ENCODE data around the gene CCDC15. TPM values are rescaled to one million over a fixed set of nuclear protein-coding genes. Genes with fewer than 3 reads are reported as not detected.

Gene CCDC15
- total RNA-seq (1 to 10 TPM; 1.6 to 4.7 (median 2.7) TPM), polyA plus RNA-seq (1 to 10 TPM; 1.5 to 1.6 TPM), total RNA-seq (7.4 reads per million, percentile 30 among the genes with 10 or more reads in this experiment)

GRCh38 chr11:124953753-124954589 is at the start of gene CCDC15:
TSS of gene CCDC15 (plus strand) at chr11:124954202. CDS start at chr11:124954733, 531 bp downstream.
- Histone ChIP-seq H3K9me3 (ENCODE audit: control insufficient read depth in 2 of 3, low read length in 3 of 3) (no peaks in the 10 kb centered on the region), H3K27me3 (ENCODE audit: control insufficient read depth in 2 of 2, insufficient read depth in 2 of 2, low read length in 2 of 2) (no peaks in the 10 kb centered on the region), H3K27ac (ENCODE audit: low read depth, low read length) (peak within 1 kb of the TSS; percentile 85), H3K4me3 (ENCODE audit: low read length) (peak within 1 kb of the TSS; percentile 72), H3K4me1 (ENCODE audit: control insufficient read depth in 2 of 2, insufficient read depth in 2 of 2, low read length in 2 of 2) (peaks cover 27 to 42% of the 10 kb centered on the region in 2 donors), H3K36me3 (ENCODE audit: control insufficient read depth in 2 of 3, insufficient read depth in 3 of 3, low read length in 3 of 3) (no peaks in the 10 kb centered on the region)
- H3K36me3 Mint-ChIP-seq, result peaks cover 0 to 11% (median 0%) of the 10 kb centered on the region in 5 donors
- intact Hi-C loops (cut with micrococcal nuclease), result loop anchor here (1.0 to 5.0 kb wide), 23 partner anchors 11 to 1328 kb away; partner anchors contain the start of genes ESAM (in 2 of the 2), FAM118B (in 2 of the 2), HYLS1 (in 2 of the 2) and MSANTD2 (in 2 of the 2)
- ChIA-PET CTCF (interaction anchor here (0.6 to 1.7 kb wide), 7 partner anchors 10 to 283 kb away, joined by 3 to 19 read pairs (median 3); partner anchors contain the start of gene TMEM218), POLR2A (interaction anchor here (0.6 to 4.1 kb wide), 24 partner anchors 10 to 334 kb away, joined by 3 to 45 read pairs (median 4); partner anchors contain the start of genes HEPACAM, HEPN1, TBRG1 and TMEM218)
- H3K27me3 Mint-ChIP-seq, result no peaks in the 10 kb centered on the region
- peaks cover 0 to 7% (median 0%) of the 10 kb centered on the region in 7 donors for H3K4me1 Mint-ChIP-seq
- DNase-seq (peak; percentile 78 to 94 (median 92)), ATAC-seq (peak; percentile 99)
- H3K27ac Mint-ChIP-seq, result no peak within 1 kb of the TSS
- H3K4me3 Mint-ChIP-seq, result no peak within 1 kb of the TSS
- peaks cover 0 to 2% (median 0%) of the 10 kb centered on the region in 11 donors for H3K9me3 Mint-ChIP-seq

GRCh38 chr11:124915541-124916369 is 38.2 kb upstream of the CCDC15 start:
- intact Hi-C loops (cut with micrococcal nuclease), result loop anchor here in 1 of 2 donors (1.0 kb wide), 1 partner anchor 226 kb away; no protein-coding TSS in a partner anchor
- Mint-ChIP-seq H3K9me3 (peaks cover 0 to 19% (median 10%) of the 10 kb centered on the region in 11 donors), H3K36me3 (peaks cover under 1 to 11% (median 6%) of the 10 kb centered on the region in 5 donors), H3K4me3 (no peak overlapping the region), H3K27ac (peak overlapping the region in 1 of 9 donors; percentile 72), H3K4me1 (peaks cover 0 to 11% (median 5%) of the 10 kb centered on the region in 7 donors), H3K27me3 (peaks cover 0 to 21% (median 0%) of the 10 kb centered on the region in 5 donors)
- ChIA-PET CTCF (interaction anchor here (1.0 to 1.6 kb wide), 3 partner anchors 17 to 227 kb away, joined by 3 to 8 read pairs (median 5); no protein-coding TSS in a partner anchor), POLR2A (no interaction called here)
- Histone ChIP-seq H3K9me3 (ENCODE audit: control insufficient read depth in 2 of 3, low read length in 3 of 3) (peaks cover 0 to 4% (median 0%) of the 10 kb centered on the region in 3 experiments), H3K27me3 (ENCODE audit: control insufficient read depth in 2 of 2, insufficient read depth in 2 of 2, low read length in 2 of 2) (no peaks in the 10 kb centered on the region), H3K4me3 (ENCODE audit: low read length) (no peak overlapping the region), H3K4me1 (ENCODE audit: control insufficient read depth in 2 of 2, insufficient read depth in 2 of 2, low read length in 2 of 2) (no peaks in the 10 kb centered on the region), H3K27ac (ENCODE audit: low read depth, low read length) (no peak overlapping the region), H3K36me3 (ENCODE audit: control insufficient read depth in 2 of 3, insufficient read depth in 3 of 3, low read length in 3 of 3) (no peaks in the 10 kb centered on the region)
- peak in 2 of 9 donors; percentile 19 to 24 for DNase-seq
- no peak for ATAC-seq

- Histone ChIP-seq H3K36me3 (ENCODE audit: control insufficient read depth in 2 of 3, insufficient read depth in 3 of 3, low read length in 3 of 3) (no peaks in the 10 kb centered on the region), H3K27ac (ENCODE audit: low read depth, low read length) (no peak overlapping the region), H3K9me3 (ENCODE audit: control insufficient read depth in 2 of 3, low read length in 3 of 3) (peaks cover 0 to 4% (median 0%) of the 10 kb centered on the region in 3 experiments), H3K27me3 (ENCODE audit: control insufficient read depth in 2 of 2, insufficient read depth in 2 of 2, low read length in 2 of 2) (no peaks in the 10 kb centered on the region), H3K4me1 (ENCODE audit: control insufficient read depth in 2 of 2, insufficient read depth in 2 of 2, low read length in 2 of 2) (peaks cover 0 to 2% of the 10 kb centered on the region in 2 donors), H3K4me3 (ENCODE audit: low read length) (no peak overlapping the region)
- ChIA-PET POLR2A (no interaction called here), CTCF (interaction anchor here (1.0 to 1.6 kb wide), 3 partner anchors 17 to 226 kb away, joined by 3 to 8 read pairs (median 5); no protein-coding TSS in a partner anchor)
- intact Hi-C loops (cut with micrococcal nuclease), result loop anchor here in 1 of 2 donors (1.0 kb wide), 1 partner anchor 225 kb away; no protein-coding TSS in a partner anchor
- H3K9me3 Mint-ChIP-seq, result peaks cover 0 to 19% (median 10%) of the 10 kb centered on the region in 11 donors
- H3K4me3 Mint-ChIP-seq, result no peak overlapping the region
- peaks cover 0 to 21% (median 0%) of the 10 kb centered on the region in 5 donors for H3K27me3 Mint-ChIP-seq
- peaks cover 1 to 11% (median 6%) of the 10 kb centered on the region in 5 donors for H3K36me3 Mint-ChIP-seq
- DNase-seq (no peak), ATAC-seq (no peak)
- peaks cover 0 to 13% (median 7%) of the 10 kb centered on the region in 7 donors for H3K4me1 Mint-ChIP-seq
- no peak overlapping the region for H3K27ac Mint-ChIP-seq
These were observed 37.7 kb upstream of the CCDC15 start for GRCh38 chr11:124916370-124916710.

GRCh38 chr11:124917115-124917637 is 36.8 kb upstream of the CCDC15 start:
- H3K27me3 Mint-ChIP-seq, result peaks cover 0 to 24% (median 0%) of the 10 kb centered on the region in 5 donors
- peaks cover 0 to 17% (median 12%) of the 10 kb centered on the region in 7 donors for H3K4me1 Mint-ChIP-seq

GRCh38 chr11:124918950-124919349 is 35.1 kb upstream of the CCDC15 start, which contains the start of gene HEPN1:
TSS of gene HEPN1 (plus strand) at chr11:124919250.
- Mint-ChIP-seq H3K9me3 (peaks cover 0 to 5% (median 0%) of the 10 kb centered on the region in 11 donors), H3K27ac (peak within 1 kb of the TSS in 2 of 9 donors; percentile 14 to 47), H3K27me3 (peaks cover 0 to 24% (median 0%) of the 10 kb centered on the region in 5 donors), H3K36me3 (peaks cover 0 to 1% (median 0%) of the 10 kb centered on the region in 5 donors), H3K4me3 (peak within 1 kb of the TSS in 6 of 10 donors; percentile 24 to 81 (median 53)), H3K4me1 (peaks cover 8 to 35% (median 30%) of the 10 kb centered on the region in 7 donors)
- Histone ChIP-seq H3K4me3 (ENCODE audit: low read length) (no peak within 1 kb of the TSS), H3K4me1 (ENCODE audit: control insufficient read depth in 2 of 2, insufficient read depth in 2 of 2, low read length in 2 of 2) (peaks cover 0 to 21% of the 10 kb centered on the region in 2 donors), H3K27me3 (ENCODE audit: control insufficient read depth in 2 of 2, insufficient read depth in 2 of 2, low read length in 2 of 2) (no peaks in the 10 kb centered on the region), H3K9me3 (ENCODE audit: control insufficient read depth in 2 of 3, low read length in 3 of 3) (no peaks in the 10 kb centered on the region), H3K36me3 (ENCODE audit: control insufficient read depth in 2 of 3, insufficient read depth in 3 of 3, low read length in 3 of 3) (no peaks in the 10 kb centered on the region), H3K27ac (ENCODE audit: low read depth, low read length) (no peak within 1 kb of the TSS)
- ATAC-seq (no peak), DNase-seq (no peak)
- ChIA-PET CTCF (no interaction called here), POLR2A (interaction anchor here (0.6 to 6.2 kb wide), 4 partner anchors 28 to 70 kb away, joined by 3 to 45 read pairs (median 3); partner anchors contain the start of gene CCDC15)
- intact Hi-C loops (cut with micrococcal nuclease), result no loop called here

More at GRCh38 chr11:124917115-124917637, 36.8 kb upstream of the CCDC15 start:
- ChIA-PET POLR2A (no interaction called here), CTCF (interaction anchor here (0.7 to 1.6 kb wide), 4 partner anchors 18 to 977 kb away, joined by 3 to 8 read pairs (median 4); no protein-coding TSS in a partner anchor)
- no peak for DNase-seq
- intact Hi-C loops (cut with micrococcal nuclease), result no loop called here
- H3K27me3 ChIP-seq (ENCODE audit: control insufficient read depth in 2 of 2, insufficient read depth in 2 of 2, low read length in 2 of 2), result no peaks in the 10 kb centered on the region
- H3K4me1 ChIP-seq (ENCODE audit: control insufficient read depth in 2 of 2, insufficient read depth in 2 of 2, low read length in 2 of 2), result peaks cover 0 to 5% of the 10 kb centered on the region in 2 donors
- peaks cover 0 to 11% (median 3%) of the 10 kb centered on the region in 11 donors for H3K9me3 Mint-ChIP-seq
- H3K36me3 Mint-ChIP-seq, result peaks cover 0 to 6% (median 1%) of the 10 kb centered on the region in 5 donors
- ATAC-seq, result no peak
- no peak overlapping the region for H3K27ac ChIP-seq (ENCODE audit: low read depth, low read length)
- H3K4me3 Mint-ChIP-seq, result no peak overlapping the region
- H3K36me3 ChIP-seq (ENCODE audit: control insufficient read depth in 2 of 3, insufficient read depth in 3 of 3, low read length in 3 of 3), result no peaks in the 10 kb centered on the region
- no peak overlapping the region for H3K4me3 ChIP-seq (ENCODE audit: low read length)
- peaks cover 0 to 2% (median 0%) of the 10 kb centered on the region in 3 experiments for H3K9me3 ChIP-seq (ENCODE audit: control insufficient read depth in 2 of 3, low read length in 3 of 3)
- no peak overlapping the region for H3K27ac Mint-ChIP-seq

Measured in naive thymus-derived CD4-positive, alpha-beta T cell (primary cell).